PFSK-1 (cell line): ENCODE results near the gene SPAG4.

Source experiments
- POLR2AphosphoS5 ChIP-seq: IDR thresholded peaks from 2 replicates; pipeline ENCODE4 v1.6.1; 2012; ENCODE audit warnings: low read depth, mild to moderate bottlenecking, control low read depth, low read length, moderate library complexity
- SIN3A ChIP-seq: IDR thresholded peaks from 2 replicates; pipeline ENCODE4 v1.6.1; 2012; ENCODE audit warnings: mild to moderate bottlenecking, low read length, moderate library complexity, borderline replicate concordance; ENCODE audit not compliant: insufficient read depth
- TF ChIP-seq, protein P1 (sequence below), 2 experiments: IDR thresholded peaks; 2 replicates each; pipeline versions ENCODE4 v1.6.1 to v1.8.0; 2011 to 2012; ENCODE audit warnings: low read depth in 2 of 2, low read length in 2 of 2, control low read depth in 1 of 2, inconsistent platforms in 1 of 2, mild to moderate bottlenecking in 1 of 2, moderate library complexity in 1 of 2; ENCODE audit not compliant: insufficient read depth in 1 of 2

DNA sequence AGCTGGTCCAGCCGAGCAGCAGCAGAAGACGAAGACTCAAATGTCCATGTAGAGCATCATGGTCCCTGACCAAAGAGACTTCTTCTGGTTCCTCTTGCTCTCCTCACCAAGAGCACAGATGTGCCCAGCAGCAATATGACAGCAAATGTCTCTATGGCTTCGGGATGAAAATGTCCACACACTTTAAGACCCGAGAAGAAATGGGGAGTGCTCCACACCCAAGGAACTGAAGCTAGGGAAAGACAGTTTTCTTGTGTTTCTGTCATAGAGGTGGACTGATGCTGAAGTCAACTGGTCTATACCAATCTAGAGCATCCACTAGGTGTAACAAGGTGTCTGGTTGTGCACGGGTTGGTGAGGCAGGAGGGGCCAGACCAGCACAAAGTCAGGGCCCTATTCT is 53.6 kb downstream of the SPAG4 start:
- no peak for TF ChIP-seq POLR2AphosphoS5
- TF ChIP-seq SIN3A: no peak
- TF ChIP-seq, protein P1, sequence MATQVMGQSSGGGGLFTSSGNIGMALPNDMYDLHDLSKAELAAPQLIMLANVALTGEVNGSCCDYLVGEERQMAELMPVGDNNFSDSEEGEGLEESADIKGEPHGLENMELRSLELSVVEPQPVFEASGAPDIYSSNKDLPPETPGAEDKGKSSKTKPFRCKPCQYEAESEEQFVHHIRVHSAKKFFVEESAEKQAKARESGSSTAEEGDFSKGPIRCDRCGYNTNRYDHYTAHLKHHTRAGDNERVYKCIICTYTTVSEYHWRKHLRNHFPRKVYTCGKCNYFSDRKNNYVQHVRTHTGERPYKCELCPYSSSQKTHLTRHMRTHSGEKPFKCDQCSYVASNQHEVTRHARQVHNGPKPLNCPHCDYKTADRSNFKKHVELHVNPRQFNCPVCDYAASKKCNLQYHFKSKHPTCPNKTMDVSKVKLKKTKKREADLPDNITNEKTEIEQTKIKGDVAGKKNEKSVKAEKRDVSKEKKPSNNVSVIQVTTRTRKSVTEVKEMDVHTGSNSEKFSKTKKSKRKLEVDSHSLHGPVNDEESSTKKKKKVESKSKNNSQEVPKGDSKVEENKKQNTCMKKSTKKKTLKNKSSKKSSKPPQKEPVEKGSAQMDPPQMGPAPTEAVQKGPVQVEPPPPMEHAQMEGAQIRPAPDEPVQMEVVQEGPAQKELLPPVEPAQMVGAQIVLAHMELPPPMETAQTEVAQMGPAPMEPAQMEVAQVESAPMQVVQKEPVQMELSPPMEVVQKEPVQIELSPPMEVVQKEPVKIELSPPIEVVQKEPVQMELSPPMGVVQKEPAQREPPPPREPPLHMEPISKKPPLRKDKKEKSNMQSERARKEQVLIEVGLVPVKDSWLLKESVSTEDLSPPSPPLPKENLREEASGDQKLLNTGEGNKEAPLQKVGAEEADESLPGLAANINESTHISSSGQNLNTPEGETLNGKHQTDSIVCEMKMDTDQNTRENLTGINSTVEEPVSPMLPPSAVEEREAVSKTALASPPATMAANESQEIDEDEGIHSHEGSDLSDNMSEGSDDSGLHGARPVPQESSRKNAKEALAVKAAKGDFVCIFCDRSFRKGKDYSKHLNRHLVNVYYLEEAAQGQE (IDR thresholded peaks at IDR 0.05; ENCODE audit: insufficient read depth in 1 of 2, low read depth in 2 of 2, low read length in 2 of 2): no peak
